Dedifferentiated amniotic fluid mesenchymal stem cell (primary cell): ENCODE measurements around the gene CACNA1C.
A peak's percentile ranks its signal among the peaks of the same experiment; 100 is the strongest.

ENCODE experiments used
- DNase-seq: peaks from one replicate; pipeline ENCODE4 v3.0.0-alpha.2; 2016; ENCODE audit errors: extremely low spot score

Gene CACNA1C

DNA sequence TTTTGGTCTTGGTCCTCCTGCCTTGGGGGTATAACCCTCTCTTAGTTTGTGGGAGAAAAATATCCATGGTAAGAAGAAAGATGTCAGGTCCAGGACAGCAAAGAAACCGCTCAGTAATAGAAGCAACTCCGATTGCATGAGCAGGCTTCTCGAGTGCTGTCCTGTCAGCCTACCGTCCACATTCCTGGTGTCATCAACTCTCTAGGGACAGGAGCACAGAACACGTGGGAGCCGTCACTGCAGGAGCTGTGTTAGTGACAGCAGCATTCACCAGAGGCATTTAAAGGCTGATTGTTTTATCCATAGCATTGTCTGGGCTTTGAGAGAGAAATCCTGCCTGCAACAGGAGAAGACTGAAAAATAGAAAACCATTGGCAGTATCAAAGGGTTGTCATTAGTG is 244.2 kb downstream of the CACNA1C start:
- no peak for DNase-seq

DNA sequence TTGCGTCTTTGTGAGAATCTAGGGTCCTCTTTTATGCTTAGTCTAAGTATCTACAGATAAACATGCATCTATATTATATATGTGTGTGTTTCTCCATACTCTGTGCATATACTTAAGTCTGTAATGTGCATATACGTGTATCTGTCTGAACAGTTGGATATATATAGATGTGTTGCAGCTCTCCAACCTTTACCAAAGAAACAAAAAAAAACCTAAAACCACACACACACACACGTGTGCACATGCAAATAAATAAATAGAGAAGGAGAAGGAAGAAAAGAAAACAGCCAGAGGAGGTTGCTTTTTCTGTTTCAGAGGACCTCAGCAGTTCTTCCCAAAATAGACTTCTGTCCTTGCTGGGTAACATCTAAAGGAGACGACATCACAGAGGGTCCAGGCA is 244.9 kb downstream of the CACNA1C start:
- DNase-seq, result no peak

DNA sequence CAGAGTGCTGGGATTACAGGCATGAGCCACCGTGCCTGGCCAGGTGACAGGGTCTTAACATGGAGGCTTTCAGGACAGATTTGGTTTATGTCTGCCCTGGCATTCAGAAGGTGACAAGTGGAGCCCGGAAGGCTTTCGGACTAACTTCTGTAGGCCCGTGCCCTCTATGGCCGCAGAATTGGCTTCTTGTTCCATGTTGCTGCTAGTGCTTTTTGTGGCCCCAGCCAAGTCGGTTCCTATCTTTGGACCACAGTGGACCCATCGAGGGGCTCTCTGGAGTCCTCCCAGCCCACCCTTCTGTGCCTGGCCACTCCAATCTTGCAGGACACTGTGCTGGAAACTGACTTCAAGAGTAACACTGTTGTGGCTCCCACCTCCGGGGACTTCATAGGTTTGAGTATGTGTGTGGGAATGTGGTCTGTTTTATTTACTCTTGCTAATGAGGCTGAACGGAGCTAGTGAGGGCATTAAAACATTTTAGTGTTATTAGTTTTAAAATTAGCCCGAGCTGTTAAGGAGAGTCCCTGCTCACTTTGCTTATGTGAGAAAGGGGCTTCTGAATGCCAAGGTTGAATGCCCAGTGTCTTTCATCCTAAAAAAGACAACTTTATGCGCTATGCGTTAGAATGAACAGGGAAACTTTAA is 245.9 kb downstream of the CACNA1C start:
- no peak for DNase-seq

DNA sequence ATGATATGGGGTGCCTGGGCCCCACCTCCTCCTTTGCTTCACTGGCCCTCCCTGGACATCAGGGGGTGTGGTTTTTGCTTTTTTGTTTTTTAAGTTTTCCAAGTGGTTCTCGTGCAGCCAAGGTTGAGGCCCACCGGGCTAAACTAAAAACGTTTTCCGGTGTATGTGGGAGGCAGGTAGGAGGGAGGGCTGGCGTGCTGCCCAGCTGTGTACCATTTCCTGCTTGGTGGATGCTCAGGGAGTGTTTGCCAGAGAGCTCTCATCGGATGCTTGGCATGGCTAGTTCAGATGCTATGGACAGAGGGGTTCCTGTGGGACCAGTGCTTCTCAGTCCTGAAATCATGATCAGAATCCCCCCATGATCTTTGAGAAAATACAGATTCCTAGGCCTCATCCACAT is 246.4 kb downstream of the CACNA1C start:
- DNase-seq, result no peak

DNA sequence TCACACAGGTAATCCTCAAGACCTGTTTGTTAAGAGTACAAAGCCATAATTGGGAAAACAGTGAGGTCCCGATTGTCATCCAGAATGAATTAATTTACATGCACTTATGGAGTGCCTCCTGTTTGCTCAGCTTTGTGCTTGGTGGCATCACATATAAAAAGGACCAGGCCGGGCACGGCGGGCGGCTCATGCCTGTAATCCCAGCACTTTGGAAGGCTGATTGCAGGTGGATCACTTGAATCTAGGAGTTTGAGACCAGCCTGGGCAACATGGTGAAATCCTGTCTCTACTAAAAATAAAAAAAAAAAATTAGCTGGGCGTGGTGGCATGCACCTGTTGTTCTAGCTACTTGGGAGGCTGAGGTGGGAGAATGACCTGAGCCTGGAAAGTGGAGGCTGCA is 247.4 kb downstream of the CACNA1C start:
- DNase-seq, result no peak

DNA sequence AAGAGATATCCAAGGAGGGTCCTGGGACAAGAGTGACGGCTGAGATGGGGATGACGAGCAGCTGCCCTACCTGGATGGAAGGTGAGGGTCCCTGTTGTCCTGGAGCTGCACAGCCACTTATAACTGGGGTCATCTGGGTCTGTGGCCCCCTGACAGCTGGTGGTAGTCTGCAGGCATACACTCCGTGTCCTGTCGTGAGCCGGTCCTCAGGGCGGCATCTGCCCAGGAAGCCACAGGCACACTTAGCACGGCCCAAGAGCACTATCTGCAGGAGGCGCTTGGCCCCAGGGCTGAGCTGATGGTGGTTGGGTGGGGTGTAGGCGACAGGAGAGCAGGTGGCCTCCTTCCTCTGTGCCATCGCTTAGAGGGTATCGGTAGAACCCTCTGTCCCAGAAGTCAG is 248.1 kb downstream of the CACNA1C start:
- DNase-seq, result no peak

DNA sequence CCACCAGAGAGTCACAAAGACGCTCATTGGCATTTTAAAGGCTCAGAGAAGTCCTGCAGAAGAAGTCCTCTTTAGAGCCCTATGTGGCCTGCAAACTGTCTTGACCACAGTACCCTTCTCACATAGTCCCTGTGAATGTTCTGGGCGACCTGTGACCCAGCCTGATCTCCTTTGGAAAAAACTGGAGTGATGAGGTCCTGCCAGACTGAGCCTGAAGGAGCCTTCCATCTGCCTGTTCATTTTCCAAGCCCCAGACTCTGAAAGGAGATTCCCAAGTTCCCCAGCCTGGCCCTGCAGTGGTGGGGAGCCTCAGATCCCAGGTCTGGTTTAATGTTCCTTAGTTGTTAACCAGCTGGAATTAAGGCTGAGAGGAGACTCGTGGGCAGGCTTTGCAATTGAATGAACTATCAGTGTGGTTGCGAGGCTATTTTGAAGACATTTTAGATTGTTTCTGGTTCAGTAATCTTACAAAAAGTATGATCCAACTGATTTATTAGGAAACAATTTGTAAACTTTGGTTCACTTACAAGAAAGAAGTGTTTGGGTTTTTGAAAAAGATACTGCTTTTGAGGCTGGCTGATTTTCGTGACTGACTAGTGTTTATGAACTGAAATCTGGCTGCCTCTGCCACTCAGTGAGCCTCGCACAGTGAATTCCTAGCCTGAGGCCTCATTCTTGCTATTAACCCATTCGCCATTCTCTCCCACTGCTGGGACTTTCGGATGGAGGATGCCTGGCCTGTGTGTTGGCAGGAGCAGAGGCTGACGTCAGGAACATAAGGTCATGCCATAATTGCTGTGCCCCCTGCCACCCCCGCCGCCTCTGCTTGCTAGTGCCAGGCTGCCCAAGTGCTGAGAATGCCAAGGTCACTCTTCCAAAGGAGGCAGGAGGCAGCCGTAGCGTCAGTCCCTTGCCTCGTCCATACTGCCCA is 249.0 kb downstream of the CACNA1C start:
- peak; percentile 93 for DNase-seq

DNA sequence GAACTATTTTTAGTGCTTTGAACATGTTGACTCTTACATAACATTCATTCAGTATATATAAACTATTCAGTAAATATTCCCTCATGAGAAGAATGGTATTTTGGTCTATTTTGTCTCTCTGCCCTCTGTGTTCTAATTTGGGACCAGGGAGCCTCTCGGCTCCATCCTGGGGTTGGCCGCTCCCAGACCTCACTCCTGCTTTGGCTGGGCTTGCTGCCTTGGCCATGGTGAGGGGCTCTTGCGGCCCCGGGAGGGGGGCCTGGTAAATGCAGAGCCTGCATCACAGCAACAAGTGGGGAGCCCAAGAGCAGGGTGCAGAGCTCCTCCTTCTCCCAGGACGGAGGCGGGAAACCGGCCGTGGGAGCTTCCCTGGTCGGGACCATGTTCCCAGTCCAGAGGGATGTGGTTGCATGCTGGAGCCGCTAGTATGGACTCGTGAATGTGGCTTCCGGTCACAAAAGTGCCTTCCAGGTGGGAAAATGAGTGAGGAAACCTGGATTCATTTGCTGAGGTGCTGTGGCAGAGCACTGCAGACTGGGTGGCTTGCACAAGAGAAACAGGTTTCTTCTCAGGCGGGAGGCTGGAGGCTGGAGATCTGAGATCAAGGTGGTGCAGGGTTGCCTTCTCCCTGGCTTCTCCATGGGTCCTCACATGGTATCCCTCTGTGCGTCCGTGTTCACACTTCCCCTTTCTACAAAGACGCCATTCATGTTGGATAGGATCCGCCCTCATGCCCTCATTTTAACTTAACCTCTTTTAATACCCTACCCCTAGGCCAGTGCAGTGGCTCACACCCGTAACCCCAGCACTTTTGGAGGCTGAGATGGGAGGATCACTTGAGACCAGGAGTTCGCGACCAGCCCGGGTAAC is 250.2 kb downstream of the CACNA1C start:
- DNase-seq, result no peak

DNA sequence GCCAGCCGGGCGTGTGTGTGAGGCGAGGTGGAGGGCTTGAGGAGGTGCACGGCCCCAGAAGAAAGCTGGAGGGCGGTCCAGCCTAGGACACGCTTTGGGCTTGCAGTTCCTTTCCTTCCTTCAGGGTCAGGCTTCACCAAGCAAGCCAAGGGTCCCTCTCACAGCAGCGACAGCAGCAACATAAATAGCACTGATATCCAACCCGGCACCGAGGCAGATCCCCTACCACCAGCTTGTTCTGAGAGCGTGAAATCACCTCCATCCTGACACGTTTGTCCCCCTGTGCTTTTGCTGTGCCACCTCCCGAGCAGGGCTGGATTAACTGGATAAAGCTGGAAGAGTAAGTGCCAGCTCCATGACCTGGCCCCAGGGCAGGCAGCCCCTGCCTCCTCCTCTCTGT is 251.4 kb downstream of the CACNA1C start:
- no peak for DNase-seq

DNA sequence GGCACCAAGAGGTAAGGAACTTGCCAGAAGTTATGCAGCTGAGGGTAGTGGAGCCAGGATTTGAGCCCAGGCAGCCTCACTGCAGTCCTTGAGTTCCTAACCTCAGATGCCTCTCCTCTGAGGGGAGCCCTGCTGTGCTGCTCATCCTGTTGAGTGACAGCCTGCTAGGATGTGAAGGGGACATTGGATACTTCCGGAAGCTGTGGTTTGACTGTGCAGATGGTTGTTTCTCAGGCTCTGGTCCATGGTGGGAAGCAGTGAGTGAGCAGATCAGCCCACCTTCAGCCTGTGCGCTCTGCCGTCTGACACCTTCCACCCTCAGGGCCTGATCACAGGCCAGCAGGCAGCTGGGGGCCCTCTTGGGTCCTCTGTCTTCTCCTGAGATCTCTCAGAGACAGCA is 253.2 kb downstream of the CACNA1C start:
- DNase-seq, result no peak

DNA sequence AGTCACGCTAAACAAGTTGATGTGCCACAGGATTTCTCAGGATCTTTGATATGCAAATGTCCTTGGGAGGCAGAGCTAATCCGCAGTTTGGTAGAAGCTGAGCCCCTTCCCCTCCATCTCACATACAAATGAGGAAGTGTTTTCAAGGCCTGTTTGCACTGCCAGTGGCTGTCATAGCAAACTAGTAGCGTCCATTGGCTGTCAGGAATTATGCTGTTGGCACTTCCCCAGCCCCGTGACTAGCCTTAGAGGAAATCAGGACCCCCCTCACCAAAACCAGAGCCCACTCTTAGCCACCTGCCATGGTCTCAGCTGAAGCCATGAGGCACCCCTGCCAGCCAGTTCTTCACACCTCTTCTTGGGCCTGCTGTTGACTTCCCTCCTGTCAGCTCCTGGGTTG is 253.9 kb downstream of the CACNA1C start:
- no peak for DNase-seq

DNA sequence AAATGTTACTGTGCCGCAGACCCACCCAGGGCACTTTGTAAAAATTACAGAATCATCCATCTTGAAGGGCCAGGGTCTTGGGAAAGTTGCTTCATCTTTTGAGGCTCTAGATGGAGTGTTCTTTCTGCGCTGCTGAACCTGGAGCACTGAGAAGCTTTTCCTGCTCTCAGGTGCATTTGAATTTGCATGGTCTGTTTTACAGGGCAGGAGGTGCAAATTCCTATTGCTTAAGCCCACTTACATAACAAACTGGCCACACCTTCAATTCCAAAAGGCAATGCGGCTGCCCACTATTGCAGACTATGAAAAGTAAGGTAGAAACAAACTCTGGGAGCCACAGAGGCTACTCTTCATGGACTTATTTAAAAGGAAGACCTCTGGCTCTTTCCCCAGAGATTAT is 254.8 kb downstream of the CACNA1C start:
- no peak for DNase-seq

DNA sequence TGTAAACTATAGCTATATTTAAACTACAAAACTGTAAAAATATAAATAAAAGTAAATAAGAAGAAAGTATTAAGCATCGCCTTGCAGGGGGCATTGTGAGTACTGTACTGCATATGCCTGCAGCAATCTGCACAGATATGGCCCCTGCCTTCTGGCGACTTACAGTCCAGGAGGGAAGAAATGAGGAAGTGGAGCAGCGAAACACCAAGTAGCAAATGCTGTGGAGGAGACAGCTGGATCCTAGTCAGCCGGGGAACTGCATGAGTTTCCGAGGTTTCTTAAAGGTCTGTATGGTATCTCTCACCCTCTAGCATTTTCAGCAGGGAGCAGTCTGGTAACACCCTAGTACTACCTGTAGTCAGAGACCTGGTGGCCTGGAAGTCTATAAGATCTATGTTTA is 256.9 kb downstream of the CACNA1C start:
- no peak for DNase-seq

DNA sequence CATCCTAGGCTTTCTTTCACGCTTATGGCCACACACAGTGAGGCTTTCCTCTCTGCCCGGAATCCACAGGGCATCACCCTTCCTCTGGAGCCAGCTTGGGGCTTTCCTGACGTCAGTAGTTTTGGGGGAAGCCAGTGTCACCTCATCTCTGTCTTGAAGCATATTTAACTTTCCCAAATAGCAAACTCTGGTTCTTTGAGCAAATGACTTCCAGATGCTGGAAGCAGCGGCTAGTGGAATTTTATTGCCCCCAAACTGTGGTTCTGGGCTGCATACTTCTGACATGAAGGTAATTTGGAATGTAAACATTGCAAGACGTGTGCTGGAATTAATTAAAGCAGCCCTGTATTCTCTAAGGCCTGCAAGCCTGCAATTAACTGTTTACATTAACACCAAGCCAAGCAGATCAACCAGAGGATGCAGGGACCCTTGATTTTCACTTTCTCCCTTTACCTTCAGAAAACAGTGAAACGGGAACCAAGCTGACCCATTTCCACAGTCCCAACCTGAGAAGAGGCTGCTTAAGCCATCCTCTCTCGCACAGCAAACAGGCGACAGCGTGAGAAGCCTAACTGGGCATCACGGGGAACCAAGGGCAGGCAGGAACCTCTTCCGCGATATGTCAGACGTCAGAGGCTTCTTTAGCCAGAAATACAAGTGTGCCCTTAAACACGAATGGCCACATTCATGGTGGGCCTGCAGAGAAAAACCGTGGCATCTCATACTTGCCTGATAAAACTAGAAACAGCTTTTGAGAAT is 258.4 kb downstream of the CACNA1C start:
- DNase-seq, result peak; percentile 68

DNA sequence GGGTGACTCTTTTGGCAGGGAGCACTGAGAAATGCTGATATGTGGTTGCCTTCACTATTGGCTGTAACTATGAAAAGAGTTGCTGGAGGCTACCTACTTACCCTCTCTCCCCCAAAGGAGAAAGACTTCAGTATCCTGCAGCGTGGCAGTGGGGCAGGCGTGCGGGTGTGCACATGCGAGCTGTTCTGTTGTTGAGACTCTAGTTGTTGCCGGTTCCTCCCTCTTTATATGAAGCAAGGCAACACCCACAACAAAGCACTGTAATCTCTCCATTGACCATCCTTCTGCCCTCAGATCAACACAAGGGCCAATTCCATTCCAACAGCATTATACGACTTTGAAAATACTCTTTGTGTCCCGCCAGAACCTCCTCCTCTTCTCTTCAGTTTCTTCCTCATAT is 259.4 kb downstream of the CACNA1C start:
- DNase-seq, result no peak

DNA sequence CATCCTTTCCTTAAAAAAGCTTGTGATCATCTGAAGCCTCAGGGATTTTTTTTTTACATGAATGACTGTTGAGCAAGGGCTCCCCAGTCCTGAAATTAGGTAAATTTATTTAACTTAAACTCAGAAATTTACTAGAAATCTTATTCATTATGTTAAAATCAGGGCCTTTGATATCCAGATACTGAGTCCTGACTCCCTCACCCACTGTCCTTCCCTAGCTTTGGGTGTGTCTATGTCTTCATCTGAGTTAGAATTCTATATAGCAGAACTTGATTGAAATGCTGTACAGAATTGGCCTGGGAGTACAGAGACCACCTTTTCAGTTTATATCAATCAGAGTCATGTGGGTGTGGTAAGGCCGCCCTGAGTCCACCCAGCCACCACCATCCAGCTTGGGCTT is 260.0 kb downstream of the CACNA1C start:
- no peak for DNase-seq

DNA sequence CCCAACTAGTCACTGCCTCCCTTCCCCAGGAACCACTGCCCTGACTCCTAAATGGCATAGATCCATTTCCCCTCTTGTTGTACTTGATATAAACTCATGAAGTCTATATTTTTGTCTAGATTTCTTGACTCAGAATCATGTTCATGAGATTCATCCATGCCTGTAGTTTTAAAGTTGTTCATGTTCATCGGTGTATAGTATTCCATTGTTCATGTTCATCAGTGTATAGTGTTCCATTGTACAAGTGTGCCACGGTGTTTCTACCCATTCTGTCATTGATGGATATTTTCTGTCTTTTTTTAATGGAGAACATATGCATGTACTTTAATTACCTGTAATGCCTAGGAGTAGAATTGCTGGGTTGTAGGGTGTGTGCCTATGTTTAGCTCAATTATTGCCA is 261.7 kb downstream of the CACNA1C start:
- no peak for DNase-seq

DNA sequence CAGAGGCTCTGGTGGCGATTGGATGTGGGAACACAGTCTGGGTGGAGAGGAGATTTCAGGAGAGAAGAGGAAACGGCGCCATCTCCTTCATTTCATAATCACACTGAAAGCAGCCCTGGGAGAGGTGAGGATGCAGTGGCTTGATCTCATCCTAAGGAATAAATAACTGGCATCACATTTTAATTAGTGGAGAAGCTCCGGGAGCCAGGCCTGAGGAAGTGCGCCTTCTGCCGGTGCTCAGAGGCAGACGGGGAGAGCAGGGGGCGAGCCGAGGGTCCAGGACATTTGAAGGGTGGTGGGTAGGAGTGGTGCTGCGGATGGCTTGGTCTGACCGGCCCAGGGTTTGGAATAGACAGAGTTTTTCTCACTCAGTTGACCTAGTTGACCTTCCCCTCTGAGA is 265.0 kb downstream of the CACNA1C start:
- no peak for DNase-seq

DNA sequence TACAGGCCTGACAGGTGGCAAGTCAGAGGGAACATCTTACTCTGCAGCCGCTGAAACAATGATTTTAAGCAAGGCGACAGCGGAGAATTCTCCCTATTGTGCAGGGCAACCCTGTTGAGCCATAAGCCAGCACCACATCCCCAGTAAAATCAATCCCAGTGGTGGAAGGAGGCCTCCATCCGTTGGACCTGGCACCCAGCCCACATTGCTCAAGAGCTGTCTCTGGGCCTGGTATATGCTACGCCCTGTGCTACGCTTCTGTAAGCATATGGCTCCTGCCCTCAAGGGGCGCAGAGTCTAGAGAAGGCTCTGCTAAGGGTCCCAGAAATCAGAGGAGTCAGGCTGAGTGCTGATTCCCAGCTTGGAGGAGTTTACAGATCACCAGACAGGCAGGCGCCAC is 265.5 kb downstream of the CACNA1C start:
- DNase-seq, result no peak

DNA sequence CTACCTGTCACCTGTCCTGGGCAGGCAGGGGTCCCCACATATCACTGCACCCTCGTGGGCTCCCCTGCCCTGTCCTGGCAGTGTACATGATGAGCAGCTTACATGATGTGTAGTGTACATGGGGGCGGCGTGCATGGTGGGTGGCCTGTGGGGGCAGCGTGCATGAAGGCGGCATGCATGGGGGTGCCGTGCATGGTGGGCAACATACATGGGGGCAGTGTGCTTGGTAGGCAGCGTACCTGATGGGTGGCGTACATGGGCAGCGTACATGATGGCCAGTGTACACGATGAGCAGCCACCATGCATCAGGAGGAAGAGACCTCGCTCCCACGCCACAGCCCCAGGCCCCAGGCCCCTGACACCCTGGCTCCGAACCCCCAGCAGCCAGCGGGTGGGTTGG is 266.3 kb downstream of the CACNA1C start:
- no peak for DNase-seq

DNA sequence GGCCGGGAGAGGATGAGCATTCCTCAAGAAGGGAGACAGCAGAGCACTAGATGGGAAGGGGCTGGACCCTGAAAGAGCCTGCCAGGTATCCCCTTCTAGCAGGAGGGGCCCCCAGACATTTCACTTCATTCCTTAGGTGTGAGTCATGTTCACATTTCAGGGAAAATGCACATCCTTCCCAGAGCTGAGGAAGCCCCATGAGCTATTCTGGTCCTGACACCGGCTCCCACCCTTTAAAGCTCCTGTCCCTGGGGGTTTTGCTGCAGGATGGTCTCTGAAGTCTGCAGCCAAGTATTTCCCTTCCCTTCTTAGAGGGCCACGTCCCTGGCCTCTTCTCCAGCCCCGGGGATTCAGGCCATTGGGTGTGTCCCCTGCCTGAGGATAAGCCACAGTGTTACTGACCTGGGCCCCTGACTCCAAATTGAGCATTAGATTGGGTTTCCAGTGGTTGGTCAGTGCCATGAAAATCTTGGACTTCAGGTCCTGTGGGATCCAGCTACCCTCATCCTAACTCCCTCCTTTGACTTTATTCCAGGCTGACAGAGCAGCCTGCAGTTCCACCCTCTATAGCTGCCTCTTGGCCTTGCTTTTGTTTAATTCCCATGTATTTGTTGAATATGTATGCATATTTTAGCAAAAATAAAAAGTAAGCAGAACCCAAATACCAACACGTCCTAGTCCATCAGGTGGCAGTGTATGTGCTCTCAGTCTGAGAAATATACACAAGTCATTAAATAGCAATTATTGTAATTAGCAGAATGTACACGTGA is 267.1 kb downstream of the CACNA1C start:
- DNase-seq, result peak; percentile 25
